Adipocyte (in vitro differentiated cells): Measurements from ENCODE around the gene OCEL1.
A peak's percentile ranks its signal among the peaks of the same experiment; 100 is the strongest.
"Not testable (repeated sequence)": the region's sequence is repeated elsewhere in the genome, so short reads cannot be mapped to it uniquely, and the experiment has no call there.

Experiments used
- DNase-seq: peaks from one replicate; pipeline ENCODE4 v3.0.0-alpha.2; 2015; ENCODE audit warnings: low read depth
- H3K27me3 ChIP-seq: replicated peaks from 2 replicates; pipeline ENCODE4 v1.7.0; 2013; ENCODE audit warnings: mild to moderate bottlenecking, low read length, moderate library complexity; ENCODE audit not compliant: control insufficient read depth, insufficient read depth
- H3K36me3 ChIP-seq: 2 replicates; pipeline ENCODE4 v1.7.0; 2013; ENCODE audit warnings: low read length, mild to moderate bottlenecking, moderate library complexity; ENCODE audit not compliant: control insufficient read depth, insufficient read depth, severe bottlenecking
- H3K4me1 ChIP-seq: 2 replicates; pipeline ENCODE4 v1.7.0; 2013; ENCODE audit warnings: mild to moderate bottlenecking, low read length, moderate library complexity; ENCODE audit not compliant: control insufficient read depth, insufficient read depth
- H3K4me3 ChIP-seq: 2 replicates; pipeline ENCODE4 v1.7.0; 2013; ENCODE audit warnings: mild to moderate bottlenecking, low read length, moderate library complexity
- H3K9ac ChIP-seq: 2 replicates; pipeline ENCODE4 v1.7.0; 2013; ENCODE audit warnings: mild to moderate bottlenecking, low read length, moderate library complexity
- H3K9me3 ChIP-seq: 2 replicates; pipeline ENCODE4 v1.7.0; 2013; ENCODE audit warnings: mild to moderate bottlenecking, low read length, moderate library complexity; ENCODE audit not compliant: control insufficient read depth

Gene OCEL1

DNA sequence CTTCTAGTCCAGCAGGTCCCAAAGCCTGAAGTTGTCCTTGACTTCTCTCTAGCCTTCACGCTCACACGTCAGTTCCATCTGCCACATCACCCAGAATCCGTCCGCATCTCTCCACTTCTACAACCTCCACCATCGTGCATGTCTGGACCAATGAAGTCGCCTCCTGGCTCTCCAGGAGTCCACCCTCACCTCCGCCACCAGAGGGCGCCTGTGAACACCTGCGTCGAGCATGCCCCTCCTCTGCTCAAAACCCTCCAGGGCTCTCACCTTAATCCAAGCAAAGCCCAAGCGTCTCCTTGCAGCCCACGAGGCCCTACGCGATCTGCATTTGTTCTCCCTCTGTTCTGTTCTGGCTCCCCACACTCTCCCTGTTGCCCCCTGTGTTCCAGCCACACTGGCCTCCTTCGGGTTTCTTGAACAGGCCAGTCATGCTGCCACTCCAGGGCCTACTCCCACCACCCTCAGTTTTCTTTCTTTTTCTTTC lies 34.9 kb downstream of the OCEL1 start:
- Histone ChIP-seq H3K4me1 (no peaks in the 10 kb centered on the region), H3K9me3 (peaks cover 23% of the 10 kb centered on the region), H3K27me3 (peaks cover 6% of the 10 kb centered on the region), H3K36me3 (no peaks in the 10 kb centered on the region), H3K9ac (no peak overlapping the region), H3K4me3 (no peak overlapping the region)
- DNase-seq, result peak; percentile 59

DNA sequence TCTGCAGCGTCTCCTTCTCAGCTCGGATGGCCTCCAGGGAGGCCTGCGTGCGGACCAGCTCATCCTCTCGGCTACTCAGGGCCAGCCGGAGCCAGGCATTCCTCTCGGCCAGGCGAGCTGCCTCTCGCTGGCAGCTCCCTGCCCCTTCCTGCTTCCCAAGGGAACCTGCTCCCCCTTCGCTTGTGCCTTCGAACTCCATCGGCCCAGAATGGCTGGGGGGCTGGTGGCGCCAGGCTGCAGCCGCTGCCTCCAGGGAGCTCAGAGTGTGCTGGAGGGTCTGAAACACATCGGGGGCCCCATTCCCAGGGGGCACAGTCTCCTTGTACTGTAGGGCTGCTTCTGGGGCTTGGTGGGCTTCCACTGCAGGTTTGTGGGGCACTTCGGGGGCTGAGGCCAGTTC lies 36.5 kb downstream of the OCEL1 start:
- H3K9ac ChIP-seq, result no peak overlapping the region
- H3K27me3 ChIP-seq, result no peaks in the 10 kb centered on the region
- DNase-seq, result no peak
- H3K9me3 ChIP-seq, result peaks cover 23% of the 10 kb centered on the region
- H3K4me3 ChIP-seq, result no peak overlapping the region
- no peaks in the 10 kb centered on the region for H3K4me1 ChIP-seq
- no peaks in the 10 kb centered on the region for H3K36me3 ChIP-seq

DNA sequence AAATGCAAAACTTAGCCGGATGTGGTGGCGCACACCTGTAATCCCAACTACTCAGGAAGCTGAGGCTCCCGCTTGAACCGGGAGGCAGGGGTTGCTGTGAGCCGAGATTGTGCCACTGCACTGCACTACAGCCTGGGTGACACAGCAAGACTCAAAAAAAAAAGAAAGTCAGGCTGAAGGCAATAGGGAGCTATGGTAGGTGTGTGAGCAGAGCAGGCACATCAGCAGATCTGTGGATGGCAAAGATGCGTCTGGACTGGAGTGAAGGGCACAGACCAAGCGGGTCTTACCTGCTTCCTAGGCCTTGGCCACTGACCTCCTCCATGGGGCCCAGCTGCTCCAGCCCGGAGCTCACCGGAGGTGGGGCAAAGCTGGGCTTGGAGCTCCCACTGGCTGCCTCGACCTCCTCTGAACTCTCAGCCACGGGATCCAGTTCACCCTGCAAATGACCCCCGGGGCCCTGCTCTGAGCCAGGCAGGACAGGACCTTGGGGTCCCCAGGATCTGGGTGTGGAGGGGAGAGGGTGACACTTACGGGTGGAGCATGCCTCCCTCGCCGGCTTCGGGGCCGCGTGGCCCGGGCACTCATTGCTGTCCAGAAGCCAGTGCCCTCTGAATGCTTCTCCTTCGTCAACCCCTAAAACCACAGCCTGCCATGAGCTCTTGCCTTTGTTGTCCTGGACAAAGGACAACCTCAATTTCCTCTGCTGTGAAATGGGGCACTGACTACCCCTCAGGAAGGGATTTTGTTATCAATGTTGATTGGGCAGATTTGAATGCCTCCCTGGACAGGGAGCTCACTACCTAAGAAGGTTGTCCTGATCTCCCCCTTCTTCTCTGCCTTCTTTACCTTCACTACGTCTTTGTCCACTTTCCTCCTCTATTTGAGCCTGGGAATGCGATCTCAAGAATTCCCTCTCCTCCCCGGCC lies 38.0 kb downstream of the OCEL1 start:
- Histone ChIP-seq H3K9me3 (peaks cover 19% of the 10 kb centered on the region), H3K36me3 (peaks cover 4% of the 10 kb centered on the region), H3K9ac (no peak overlapping the region), H3K4me1 (peaks cover 5% of the 10 kb centered on the region), H3K27me3 (no peaks in the 10 kb centered on the region), H3K4me3 (no peak overlapping the region)
- no peak for DNase-seq

DNA sequence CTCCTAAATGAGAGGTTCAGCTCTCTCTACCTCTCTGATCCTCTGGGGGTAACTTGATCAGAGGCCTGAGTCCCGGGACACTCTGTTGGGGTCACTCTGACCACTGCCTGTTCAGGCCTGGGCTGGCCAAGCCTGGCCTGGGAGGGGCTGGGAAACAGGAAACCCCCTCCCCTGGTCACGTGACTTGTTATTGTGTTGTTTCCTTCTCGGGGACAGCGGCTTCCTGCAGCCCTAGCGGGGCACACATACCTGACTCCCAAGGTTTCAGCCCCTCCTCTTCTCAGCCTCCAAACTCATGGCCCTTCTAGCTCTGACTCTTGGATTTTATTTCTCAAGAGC lies 38.6 kb downstream of the OCEL1 start, which contains the start of gene USHBP1:
TSS of gene USHBP1 (minus strand) at position 105 of the 339 bp plus-strand sequence. CDS start 446 bp downstream, outside the sequence.
- no peak for DNase-seq
- H3K9ac ChIP-seq, result no peak within 1 kb of the TSS
- peaks cover 4% of the 10 kb centered on the region for H3K36me3 ChIP-seq
- peaks cover 12% of the 10 kb centered on the region for H3K9me3 ChIP-seq
- H3K4me1 ChIP-seq, result peaks cover 5% of the 10 kb centered on the region
- H3K4me3 ChIP-seq, result no peak within 1 kb of the TSS
- H3K27me3 ChIP-seq, result no peaks in the 10 kb centered on the region

DNA sequence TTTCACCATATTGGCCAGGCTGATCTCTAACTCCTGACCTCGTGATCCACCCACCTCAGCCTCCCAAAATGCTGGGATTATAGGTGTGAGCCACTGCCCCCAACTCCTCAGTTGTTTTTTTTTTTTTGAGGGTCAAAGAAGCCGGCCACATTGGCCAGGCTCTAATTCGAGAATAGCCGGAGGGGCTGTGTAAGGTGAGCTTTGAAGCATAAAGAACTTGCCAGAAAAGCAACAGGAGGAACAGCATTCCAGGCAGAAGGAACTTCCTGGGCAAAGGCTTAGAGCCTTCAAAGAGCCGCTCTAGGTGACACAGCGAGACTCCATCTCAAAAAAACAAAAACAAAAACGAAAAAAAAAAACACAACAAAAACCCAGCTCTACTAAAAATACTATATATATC lies 40.0 kb downstream of the OCEL1 start:
- DNase-seq, result no peak
- no peaks in the 10 kb centered on the region for H3K9me3 ChIP-seq
- H3K9ac ChIP-seq, result no peak overlapping the region
- H3K36me3 ChIP-seq, result peaks cover 7% of the 10 kb centered on the region
- H3K4me1 ChIP-seq, result peaks cover 5% of the 10 kb centered on the region
- H3K27me3 ChIP-seq, result no peaks in the 10 kb centered on the region
- no peak overlapping the region for H3K4me3 ChIP-seq

DNA sequence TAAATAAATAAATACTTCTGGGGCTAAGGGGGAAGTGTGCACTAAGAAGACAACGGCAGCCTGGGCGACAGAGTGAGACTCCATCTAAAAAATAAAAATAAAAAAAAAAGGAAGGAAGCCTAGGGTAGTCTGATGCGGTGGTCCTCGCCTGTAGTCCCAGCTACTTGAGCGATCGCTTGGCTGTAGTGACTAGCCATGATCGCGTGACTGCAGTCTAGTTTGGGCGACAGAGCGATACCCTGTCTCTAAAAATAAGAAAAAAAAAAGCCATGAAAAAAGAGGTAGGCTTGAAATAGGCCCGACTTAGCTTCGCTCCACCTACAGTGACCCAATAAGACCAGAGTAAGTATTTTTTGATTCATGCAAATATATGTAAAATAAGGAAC lies 40.6 kb downstream of the OCEL1 start:
- Histone ChIP-seq H3K9me3 (no peaks in the 10 kb centered on the region), H3K9ac (no peak overlapping the region), H3K27me3 (no peaks in the 10 kb centered on the region), H3K36me3 (peaks cover 12% of the 10 kb centered on the region), H3K4me1 (peaks cover 5% of the 10 kb centered on the region), H3K4me3 (no peak overlapping the region)
- DNase-seq, result no peak

DNA sequence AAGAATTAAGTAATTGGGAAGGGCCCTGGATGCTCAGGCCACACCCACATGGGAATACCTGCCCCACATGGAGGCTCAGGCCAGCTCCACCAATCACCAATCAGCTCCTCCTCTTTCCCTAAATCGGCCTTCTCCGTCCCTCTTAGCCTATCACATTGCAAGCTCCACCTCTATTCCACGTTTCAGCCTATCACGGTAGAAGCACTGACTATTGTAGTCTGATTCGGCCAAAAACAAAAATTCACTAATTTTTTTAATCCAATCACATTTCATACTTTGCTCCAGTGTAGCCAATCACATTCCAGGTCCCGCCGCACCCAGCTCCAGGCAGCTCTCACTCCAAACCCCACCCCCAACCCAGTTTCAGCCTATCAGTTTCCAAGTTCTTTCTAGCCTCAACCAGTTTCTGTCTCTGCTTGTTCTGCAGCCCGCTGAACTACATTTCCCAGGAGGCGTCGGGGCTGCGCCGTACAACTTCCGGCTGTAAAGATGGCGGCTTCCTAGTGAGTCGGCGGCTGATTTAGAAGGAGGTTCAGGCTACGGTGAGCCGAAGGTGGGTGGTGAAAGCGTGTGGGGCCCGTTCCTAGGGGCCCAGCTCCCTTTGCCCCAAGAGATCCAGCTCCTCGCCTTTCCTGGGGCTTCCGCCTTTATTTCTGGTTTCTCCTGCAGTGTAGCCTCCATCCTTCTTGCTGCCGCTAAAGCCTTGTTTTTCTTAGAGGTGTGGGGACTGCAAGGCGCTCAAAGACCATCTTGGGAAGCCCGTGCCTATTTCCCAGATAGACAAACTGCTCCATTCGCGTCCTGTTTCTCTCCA lies 41.2 kb downstream of the OCEL1 start, which contains the start of gene BABAM1:
TSS of gene BABAM1 (plus strand) at position 469 of the 814 bp plus-strand sequence. CDS start 1,364 bp downstream, outside the sequence.
- peaks cover 14% of the 10 kb centered on the region for H3K36me3 ChIP-seq
- peak; percentile 99 for DNase-seq
- H3K9ac ChIP-seq, result peak within 1 kb of the TSS; percentile 97
- peak within 1 kb of the TSS; percentile 100 for H3K4me3 ChIP-seq
- no peaks in the 10 kb centered on the region for H3K27me3 ChIP-seq
- no peaks in the 10 kb centered on the region for H3K9me3 ChIP-seq
- H3K4me1 ChIP-seq, result peaks cover 5% of the 10 kb centered on the region

DNA sequence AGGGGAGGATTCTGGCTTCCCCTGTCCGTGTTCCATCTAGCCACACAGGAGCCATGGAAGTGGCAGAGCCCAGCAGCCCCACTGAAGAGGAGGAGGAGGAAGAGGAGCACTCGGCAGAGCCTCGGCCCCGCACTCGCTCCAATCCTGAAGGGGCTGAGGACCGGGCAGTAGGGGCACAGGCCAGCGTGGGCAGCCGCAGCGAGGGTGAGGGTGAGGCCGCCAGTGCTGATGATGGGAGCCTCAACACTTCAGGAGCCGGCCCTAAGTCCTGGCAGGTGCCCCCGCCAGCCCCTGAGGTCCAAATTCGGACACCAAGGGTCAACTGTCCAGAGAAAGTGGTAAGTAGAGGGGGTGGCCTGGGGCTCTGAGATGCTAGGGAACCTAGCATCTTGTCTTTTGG lies 42.7 kb downstream of the OCEL1 start:
- H3K9ac ChIP-seq, result peak overlapping the region; percentile 97
- H3K4me3 ChIP-seq, result no peak overlapping the region
- H3K4me1 ChIP-seq, result peaks cover 5% of the 10 kb centered on the region
- no peaks in the 10 kb centered on the region for H3K27me3 ChIP-seq
- H3K36me3 ChIP-seq, result peaks cover 21% of the 10 kb centered on the region
- no peak for DNase-seq
- H3K9me3 ChIP-seq, result no peaks in the 10 kb centered on the region

DNA sequence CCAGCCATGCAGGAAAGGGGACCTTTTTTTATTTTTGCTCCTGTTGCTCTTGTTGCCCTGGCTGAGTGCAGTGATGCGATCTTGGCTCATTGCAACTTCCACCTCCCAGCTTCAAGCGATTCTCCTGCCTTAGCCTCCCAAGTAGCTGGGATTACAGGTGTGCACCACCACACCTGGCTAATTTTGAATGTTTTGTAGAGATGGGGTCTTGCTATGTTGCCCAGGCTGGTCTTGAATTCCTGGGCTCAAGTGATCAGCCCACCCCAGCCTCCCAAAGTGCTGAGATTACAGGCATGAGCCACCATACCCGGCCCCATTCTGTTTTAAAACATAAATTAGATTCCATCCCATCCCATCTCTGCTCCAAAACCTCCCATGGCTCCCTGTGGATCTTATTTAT lies 48.9 kb downstream of the OCEL1 start:
- not testable (repeated sequence) for H3K4me3 ChIP-seq, H3K27me3 ChIP-seq, H3K9ac ChIP-seq, DNase-seq, H3K9me3 ChIP-seq, H3K4me1 ChIP-seq
- H3K36me3 ChIP-seq, result peaks cover 54% of the 10 kb centered on the region

DNA sequence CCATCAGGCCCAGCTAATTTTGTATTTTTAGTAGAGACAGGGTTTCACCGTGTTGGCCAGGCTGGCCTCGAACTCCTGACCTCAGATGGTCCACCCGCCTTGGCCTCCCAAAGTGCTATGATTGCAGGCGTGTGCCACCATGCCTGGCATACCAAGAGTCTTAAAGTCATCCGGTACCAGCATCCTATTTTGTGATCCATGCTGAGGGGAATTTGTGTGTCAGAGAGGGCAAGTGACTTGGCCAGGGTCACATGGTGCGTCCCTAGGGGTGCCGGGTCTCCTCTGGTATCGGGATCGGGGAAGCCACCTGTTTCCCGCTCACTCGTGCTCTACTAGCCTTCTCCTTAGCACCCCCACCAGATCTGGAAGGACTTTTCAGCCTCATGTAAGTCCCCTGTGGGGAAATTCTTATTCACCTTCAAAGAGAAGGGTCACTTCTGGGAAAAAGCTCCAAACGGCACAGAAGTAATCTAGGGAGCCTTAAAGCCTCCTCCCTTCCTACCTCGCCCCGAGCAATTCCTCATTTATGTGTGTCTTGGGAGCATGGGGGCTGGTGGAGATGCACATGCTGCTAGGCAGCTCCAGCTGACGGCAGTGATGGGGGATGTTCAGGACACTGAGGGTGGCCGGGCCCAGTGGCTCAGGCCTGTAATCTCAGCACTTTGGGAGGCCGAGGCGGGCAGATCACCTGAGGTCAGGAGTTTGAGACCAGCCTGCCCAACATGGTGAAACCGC lies 49.6 kb downstream of the OCEL1 start:
- Histone ChIP-seq H3K27me3 (no peaks in the 10 kb centered on the region), H3K36me3 (peaks cover 52% of the 10 kb centered on the region), H3K9me3 (no peaks in the 10 kb centered on the region), H3K4me1 (no peaks in the 10 kb centered on the region), H3K9ac (no peak overlapping the region), H3K4me3 (no peak overlapping the region)
- no peak for DNase-seq
